Kidney glomerular epithelial cell (primary cell): Measurements from ENCODE around the gene ABCA13.

Source experiments
- DNase-seq: peaks from one replicate; lab custom pipeline; 2025; lab: John Stamatoyannopoulos, UW

Gene ABCA13

DNA sequence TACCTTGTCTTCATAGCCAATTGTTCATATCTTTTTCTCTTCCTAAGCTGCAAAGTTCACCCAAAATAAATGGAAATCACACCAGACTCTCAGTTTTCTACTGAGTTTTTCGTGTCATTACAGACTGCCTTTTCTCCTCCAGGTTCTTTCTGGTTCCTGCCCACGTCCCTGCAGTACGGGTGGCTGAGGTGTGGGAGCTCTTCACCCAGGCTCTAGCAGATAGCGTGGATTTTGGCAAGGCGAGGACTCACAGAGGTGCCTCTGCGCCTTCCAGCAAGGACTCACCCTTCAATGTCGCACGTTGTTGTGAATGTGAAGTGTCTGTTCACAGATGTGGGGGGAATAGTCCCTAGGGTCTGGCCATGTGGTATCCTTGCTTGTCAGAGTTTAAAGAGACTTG is 71.6 kb downstream of the ABCA13 start:
- DNase-seq = no peak

DNA sequence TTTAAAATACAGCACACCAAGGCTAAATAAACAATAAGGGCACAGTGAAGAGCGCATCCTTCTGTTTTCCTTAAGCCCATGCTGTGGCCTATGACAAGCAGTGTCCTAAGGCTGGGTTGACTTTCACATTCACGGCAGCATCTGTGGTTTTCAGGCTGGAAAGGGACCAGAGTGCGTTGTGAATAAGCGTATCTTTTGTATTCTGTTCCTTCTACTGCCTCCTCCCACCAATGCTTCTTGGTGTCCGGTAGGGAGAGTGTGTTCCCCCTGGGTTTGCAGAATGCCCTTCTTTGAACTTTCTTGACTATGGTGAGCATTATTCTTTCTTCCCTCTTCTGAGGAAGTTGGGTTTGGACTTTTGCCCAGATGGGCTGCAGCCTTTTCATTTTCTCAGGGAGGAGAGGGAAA is 73.6 kb downstream of the ABCA13 start:
- no peak for DNase-seq

DNA sequence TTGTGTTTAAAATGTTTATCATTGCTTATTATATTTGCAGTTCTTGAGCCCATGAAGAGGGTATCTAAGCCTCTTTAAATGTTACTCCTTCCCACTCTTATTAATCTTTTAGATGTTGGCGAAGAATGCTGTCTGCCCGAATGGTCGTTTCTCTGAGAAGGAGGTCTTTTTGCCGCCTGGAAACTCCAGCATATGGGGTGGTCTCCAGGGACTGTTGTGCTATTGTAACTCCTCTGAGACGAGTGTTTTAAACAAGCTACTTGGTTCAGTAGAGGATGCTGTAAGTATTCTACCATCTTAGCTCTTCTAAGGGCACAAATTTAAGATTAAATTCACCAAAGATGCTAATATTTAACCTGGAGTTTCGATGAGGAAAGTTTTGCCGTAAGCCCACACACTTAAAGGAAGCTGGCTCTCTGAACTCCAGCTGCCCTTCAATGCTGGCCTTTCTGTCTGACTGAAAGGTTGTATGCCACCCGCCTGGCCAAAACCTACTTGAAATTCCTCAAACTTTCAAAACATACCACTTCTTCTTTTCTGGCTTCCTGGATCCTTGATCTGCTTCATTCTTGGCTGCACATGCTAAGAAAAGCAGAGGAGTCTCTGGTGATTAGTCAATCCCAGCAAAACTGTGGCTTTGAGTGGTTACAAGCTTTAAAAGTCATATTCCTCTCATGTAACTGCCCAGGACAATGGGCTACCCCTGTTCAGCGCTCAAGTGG is 74.7 kb downstream of the ABCA13 start:
- DNase-seq = peak; percentile 3

DNA sequence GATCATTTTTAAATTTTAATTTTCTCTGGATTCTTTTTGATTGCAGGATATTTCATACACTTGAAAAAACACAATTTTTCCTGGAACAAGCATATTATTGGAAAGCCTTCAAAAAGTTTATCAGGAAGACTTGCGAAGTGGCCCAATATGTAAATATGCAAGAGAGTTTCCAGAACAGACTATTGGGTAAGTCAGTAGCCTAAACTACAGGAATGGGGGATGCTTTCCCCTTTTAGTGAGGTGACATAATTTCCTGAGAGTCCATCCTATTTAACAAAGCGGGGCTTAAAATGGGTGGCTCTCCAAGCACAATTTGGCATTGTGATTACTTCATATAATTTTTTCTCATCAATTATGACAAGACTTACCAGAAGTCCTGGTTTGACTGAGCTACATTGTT is 77.9 kb downstream of the ABCA13 start:
- no peak for DNase-seq

DNA sequence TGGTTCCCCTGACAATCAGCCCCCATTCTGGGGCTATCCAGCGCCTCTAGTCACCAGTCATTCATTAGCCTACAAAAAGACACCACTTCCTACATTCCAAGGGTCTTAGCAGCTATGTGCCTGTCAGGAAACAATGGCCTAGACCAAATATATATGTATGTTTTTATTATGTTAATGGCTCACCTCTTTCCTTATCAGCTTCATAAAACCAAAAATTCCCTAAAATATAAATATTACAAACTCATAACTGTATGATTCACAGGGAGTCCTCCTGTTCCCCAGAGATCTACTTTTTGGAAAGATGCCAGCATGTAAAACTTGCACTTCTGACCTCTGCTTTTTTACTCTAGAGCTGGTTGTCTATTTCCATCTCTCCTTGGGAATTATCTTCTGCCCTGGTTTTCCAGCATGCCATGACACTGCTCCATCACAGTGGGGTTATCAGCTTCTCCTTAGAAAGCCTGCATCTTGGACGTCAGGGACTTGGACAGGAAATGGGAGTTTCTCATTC is 79.2 kb downstream of the ABCA13 start:
- peak; percentile 20 for DNase-seq

DNA sequence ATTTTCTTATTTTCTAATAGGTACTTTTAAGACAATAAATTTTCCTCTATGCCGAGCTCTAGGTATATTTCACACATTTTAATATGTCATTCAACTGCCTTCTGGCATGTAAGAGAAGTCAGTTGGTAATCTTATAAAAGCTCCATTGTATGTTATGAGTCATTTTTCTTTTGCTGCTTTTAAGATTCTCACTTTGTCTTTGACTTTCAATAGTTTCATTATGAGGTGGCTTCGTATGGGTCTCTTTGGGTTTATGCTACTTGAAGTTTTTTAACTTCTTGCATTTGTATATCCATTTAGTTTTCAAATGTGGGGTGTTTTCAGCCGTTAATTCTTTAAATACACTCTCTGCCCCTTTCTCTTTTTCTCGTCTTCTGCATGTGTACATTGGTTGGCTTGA is 80.5 kb downstream of the ABCA13 start:
- no peak for DNase-seq

DNA sequence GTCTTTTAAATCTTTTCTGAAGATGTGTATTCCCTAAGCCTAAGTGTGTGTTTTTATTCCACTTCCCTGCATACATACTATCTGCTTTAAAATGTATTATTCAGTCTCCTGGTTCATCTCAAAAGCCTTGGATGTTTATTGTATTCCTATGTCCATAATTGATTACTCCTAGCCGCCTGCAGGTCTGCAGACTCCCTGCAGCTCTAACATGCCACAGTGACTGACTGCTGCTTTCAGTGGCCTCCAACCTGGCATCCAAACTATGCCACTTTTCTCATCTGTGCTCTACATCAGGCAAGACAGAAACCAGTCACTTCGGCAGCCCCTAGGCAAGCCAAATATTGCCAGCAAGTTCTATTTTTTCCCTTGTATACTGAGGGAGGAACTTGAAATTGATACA is 81.7 kb downstream of the ABCA13 start:
- DNase-seq = no peak

DNA sequence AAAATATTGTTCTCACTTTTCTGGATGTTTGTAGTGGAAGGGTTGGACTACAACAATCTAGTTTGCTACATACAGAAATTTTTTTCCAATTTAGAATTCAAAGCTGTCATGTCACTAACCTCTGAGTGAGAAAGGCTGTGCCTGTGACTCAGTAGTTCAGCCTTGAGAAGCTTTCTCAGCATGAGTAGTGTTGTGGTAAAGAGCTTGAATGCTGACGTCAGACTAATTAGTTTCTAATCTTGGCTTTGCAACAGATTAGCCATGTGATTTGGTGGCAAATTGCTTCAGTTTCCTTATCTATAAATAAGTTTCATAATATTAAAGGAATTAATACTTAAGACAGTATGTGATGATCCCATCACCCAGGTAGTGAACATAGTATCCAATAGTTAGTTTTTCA is 83.8 kb downstream of the ABCA13 start:
- DNase-seq = no peak

DNA sequence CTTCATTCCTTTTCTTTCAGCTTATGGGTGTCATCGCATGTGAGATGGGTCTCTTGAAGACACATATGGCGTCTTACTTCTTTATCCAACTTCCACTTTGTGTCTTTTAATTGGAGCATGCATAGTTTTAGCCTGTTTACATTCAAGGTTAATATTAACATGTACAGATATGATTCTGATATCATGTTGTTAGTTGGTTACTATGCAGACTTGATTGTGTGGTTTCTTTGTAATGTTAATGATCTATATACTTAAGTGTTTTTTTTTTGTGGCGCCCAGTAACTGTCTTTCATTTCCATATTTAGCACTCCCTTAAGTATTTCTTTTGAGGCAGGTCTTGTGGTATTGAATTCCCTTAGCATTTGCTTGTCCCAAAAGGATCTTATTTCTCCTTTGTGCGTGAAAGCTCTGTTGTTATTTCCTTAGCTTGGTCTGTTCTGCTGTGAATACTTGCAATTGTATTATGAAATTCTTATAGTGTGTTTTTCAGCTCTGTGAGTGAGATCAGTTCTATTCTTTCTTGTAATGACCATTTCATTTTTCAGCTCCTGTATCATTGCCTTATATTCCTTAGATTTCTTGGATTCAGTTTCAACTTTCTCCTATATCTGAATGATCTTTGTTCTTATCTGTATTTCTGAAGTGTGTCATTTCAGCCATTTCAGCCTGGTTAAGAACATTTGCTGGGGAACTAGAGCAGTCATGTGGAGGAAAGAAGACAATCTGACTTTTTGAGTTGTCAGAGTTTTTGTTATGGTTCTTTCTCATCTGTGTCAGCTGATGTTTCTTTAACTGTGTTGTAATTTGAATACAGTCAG is 88.4 kb downstream of the ABCA13 start:
- no peak for DNase-seq

DNA sequence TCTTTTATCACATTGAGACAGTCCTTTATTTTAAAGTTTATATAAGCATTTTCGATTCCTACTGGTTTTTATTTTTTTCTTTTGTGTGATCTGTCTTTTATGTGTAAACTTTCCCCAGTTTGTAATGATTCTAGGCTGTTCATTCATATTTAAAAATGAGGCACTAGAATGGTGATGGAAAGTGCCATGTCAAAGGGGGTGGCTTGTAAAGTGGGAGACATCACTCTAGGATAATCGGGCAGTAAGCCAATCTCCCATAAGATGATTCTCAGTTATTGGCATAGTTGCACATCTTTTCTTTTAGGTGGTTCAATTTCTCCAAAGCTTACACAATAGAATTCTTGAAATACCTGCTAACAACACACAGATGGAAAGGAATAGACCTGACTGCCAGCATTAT is 90.4 kb downstream of the ABCA13 start:
- DNase-seq = no peak

DNA sequence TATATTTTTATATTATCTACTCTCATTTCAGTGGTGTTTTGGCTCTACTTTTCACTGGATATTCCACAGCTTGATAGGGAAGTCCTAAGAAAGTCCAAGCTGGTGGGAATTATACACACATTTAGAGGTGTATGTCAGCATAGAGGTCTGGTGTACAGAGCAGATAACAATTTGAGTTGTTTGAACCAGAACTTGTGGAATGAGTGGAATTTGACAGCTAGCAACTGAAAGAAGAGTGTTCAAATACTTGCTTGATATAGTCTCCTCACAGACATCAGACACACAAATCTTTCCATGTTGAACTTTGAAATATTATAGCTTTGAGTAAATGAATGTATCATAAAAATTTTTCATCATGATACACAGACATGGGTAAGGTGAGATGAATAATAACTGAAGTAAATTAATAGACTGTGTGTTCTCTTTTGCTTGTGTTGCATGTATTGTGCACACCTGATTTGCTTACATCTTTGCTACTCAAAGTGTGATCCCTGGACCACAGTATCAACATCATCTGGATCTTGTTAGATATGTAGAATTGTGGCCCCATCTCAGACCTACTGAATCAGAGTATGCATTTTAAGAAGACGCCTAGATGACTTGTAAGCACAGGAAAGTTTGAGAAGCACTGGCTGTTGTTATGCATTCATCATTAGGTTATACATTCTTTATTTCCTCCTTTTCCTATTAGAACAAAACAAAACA is 91.5 kb downstream of the ABCA13 start:
- DNase-seq = no peak

DNA sequence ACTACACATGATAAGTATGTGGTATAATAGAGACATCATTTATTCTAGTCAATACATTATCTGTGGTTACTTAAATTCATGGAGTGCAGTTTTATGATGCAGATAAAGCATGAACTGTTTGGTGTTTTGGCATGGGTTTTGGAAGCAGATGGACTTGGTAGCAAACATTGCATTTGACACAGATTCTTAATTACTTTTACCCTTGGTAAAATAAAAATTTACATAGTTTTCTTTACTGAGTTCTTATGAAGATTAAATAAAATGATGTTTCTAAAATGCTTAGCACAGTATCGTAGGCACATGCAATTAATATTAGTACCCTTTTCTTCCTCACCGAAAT is 92.0 kb downstream of the ABCA13 start:
- no peak for DNase-seq

DNA sequence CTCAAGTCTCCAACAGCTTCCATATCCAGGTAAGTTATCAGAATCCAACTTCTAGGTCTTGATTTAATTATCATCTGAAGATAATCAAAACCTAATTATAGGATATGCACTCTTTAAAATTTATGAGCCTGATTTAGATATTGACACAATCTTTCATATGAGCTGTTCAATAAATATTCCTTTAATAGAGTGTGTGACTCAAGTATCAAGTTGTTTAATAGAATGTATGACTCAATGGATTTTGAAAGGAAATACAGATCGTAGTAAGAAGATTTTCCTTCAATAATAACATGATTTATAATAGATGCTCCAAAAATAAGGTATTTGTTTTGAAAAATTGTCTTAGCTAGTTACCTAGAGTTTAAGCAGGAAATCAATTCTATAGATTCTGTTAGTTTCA is 97.8 kb downstream of the ABCA13 start:
- no peak for DNase-seq

DNA sequence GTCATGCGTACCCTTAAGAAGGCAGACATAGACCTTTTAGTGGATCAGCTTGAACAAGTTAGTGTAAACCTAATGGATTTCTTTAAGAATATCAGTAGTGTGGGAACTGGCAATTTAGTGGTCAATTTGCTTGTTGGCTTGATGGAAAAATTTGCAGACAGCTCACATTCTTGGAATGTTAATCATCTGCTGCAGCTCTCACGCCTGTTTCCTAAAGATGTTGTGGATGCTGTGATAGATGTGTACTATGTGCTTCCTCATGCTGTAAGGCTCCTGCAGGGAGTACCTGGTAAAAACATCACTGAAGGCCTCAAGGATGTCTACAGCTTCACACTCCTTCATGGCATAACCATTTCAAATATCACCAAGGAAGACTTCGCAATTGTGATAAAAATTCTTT is 103.4 kb downstream of the ABCA13 start:
- DNase-seq = peak; percentile 6

DNA sequence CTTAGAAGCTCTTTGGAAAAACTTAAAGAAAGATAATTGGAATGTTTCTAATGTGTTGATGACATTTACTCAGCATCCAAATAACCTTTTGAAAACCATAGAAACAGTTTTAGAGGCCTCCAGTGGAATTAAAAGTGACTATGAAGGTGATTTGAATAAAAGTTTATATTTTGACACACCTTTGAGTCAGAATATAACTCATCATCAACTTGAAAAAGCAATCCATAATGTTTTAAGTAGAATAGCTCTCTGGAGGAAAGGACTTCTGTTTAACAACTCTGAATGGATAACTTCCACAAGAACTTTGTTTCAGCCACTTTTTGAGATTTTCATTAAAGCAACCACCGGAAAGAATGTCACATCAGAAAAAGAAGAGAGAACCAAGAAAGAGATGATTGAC is 108.2 kb downstream of the ABCA13 start:
- DNase-seq = no peak

DNA sequence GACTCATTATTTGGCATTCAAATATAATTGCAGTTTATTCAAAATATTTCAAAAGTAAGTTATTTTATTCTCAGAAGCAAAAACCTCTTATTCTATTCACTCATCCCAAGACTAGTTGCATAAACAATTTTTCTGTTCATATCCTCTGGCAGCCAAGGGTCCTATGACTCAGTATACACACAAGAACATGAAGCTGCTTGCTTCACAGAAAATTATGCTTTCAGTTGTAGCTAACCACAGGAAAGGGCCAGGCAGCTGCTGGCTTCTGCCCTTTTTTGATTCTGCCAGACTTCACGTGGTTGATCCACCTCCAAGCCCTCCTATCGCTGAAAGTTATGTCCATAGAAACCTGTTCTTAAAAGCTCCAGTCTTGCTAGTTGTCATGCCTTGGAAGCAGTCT is 108.8 kb downstream of the ABCA13 start:
- DNase-seq = no peak

DNA sequence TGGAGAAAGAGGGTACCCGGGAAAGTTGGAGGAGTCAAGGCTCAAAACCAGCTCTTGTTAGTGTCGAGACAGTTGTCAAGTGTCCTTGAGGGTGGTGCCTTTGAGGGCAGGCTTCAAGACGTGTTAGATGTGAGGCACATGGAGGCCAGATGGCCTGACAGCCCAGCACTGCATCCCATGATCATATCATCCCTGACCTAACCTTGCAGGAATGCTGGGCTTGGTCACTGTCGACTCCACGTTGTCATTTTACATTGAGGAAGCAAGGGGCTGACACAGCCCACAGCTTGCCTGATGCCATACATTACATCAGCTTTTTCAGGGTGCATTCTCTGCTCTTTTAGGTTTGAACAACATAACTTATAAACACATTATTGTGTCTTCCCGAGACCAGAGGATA is 114.1 kb downstream of the ABCA13 start:
- no peak for DNase-seq

DNA sequence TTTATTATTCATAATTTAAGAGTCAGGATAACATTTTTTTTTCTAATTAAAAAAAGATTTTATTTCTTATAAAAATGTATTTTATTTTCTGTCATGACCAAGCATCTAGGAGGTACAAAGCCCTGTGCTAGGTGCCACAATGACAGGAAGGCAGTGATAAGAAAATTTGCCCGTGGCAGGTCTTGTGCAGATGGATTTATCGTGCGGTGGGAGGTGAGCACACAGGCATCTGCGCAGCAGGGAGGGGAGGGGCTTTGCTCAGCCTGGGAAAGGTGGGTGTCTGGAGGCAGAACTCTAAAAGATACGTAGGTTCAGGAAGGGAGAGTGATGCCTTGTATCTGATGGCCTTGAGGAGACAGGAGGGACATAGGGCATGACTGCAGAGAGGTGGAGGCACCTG is 115.6 kb downstream of the ABCA13 start:
- no peak for DNase-seq

DNA sequence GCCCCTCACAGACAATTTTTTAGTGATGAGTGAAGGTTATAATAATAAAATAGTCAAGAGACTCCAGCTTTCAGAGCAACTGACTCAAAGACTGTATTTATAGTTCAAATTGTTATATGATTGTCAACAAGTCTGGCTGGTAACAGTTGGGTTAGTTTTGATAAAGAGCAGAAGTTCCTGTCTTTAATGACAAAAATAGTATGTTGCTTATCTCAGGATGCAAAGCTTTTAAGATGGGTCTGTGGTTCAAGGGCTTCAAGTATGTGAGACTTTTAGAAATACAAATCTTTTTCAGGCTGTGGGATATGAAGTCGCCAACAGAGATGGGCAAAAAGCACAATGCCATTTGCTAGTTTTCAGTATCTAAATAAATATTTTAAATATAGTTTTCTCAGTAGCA is 118.4 kb downstream of the ABCA13 start:
- DNase-seq = no peak

DNA sequence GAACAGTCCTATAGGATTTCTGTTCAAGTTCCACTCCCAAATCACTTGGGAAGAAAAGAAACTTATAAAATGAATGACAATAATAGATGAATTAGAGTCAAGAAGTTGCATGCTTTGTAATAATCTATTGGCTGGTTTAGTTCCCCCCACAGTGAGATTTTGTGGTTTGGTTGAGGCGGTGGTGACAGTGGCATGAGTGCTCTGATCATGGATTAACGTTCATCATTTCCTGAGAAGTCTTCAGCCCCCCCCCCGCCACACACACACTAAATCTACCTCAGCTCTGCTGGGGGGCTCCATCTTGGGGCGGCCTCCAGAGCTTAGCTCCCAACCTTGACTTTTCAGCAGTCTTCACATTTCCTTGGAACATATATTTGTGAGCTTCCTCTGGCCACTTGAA is 121.7 kb downstream of the ABCA13 start:
- no peak for DNase-seq

DNA sequence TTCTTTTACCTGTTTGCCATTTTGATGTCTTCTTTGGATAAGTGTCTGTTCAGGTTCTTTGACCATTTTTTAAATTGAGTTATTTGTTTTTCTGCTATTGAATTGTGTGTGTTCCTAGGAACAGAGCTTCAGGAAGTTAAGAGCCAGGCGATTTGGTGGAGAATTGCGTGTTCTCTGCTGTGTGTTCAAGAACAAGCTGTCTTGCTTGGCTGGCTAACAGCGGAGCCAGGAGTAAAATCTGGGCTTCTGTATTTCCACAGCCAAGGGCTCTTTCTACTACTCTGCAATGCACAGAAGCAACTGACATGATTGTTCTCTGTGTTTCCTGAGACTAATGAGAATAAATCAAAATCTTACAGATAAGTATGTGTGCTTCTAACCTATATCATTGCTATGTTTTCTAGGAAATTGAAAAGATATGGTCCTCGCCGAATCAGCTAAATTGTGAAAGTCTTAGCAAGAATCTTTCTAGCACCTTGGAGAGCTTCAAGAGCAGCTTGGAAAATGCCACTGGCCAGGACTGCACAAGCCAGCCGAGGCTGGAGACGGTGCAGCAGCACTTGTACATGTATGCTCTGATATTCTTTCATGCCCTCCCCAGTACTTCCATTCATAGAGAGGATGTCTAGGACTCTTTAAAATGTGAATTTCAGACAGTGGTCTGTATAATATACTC is 124.2 kb downstream of the ABCA13 start:
- DNase-seq = no peak

DNA sequence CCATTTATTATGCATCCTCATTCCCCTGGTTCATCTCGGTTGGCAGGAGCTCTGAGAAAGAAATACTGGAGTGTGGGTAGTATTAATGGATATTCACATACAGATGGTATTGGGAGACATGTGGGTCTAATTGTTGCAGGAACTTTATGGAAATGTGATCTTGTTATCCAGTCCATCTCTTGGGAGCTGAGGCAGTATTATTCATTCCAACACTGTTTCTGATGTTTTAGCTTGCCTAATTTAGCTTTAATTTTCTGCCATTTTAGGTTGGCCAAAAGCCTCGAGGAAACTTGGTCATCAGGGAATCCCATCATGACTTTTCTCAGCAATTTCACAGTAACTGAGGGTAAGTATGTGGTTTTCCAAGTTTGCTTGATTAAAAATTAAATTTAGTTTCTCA is 125.7 kb downstream of the ABCA13 start:
- no peak for DNase-seq
